HepG2 (cell line): ENCODE data around the gene VWA3B. TPM values are rescaled to one million over a fixed set of nuclear protein-coding genes. Genes with fewer than 3 reads are reported as not detected.

Source experiments
- ATAC-seq: fragments of 200-7000 bp; cut with Tn5 transposase; 3 replicates; pipeline ENCODE4 v1.9.1; 2020; ENCODE audit warnings: mild to moderate bottlenecking, moderate library complexity
- BruUV-seq: library from RNA; stranded (reverse); fragments of 400-500 nt; replicated peaks from 2 replicates; lab custom pipeline; 2021; lab: Mats Ljungman, UMichigan
- CTCF ChIA-PET: fragments of 300-600 bp; formaldehyde crosslinking; extraction: SDS; loops from one replicate; lab custom pipeline; 2021; ENCODE audit warnings: low total read pairs, inconsistent platforms, low intra/inter-chr PET ratio; lab: Yijun Ruan, JAX
- POLR2A ChIA-PET: fragments of 350-600 bp; sonication (Branson Sonifier 250); formaldehyde crosslinking; loops from one replicate; lab custom pipeline; 2020; ENCODE audit warnings: antibody characterized with exemption, inconsistent platforms; lab: Yijun Ruan, JAX
- DNase-seq: peaks from one replicate; pipeline ENCODE4 v3.0.0-alpha.2; 2015; ENCODE audit warnings: low spot score
- FAIRE-seq: peaks from 3 replicates; lab custom pipeline; 2011; peaks lifted over from hg19 to GRCh38; lab: Jason Lieb, UNC
- H2AFZ ChIP-seq: one replicate; pipeline ENCODE4 v1.6.1; 2011; ENCODE audit warnings: low read length, inconsistent platforms
- H3K27ac ChIP-seq: fragments of 300-600 bp; 3 replicates; pipeline ENCODE4 v1.8.0; 2011; ENCODE audit warnings: mixed run types, mild to moderate bottlenecking, mixed read lengths, low read length, inconsistent platforms; ENCODE audit not compliant: insufficient read depth; ENCODE audit errors: extremely low read length
- H3K27me3 ChIP-seq, 2 experiments: fragments of 200-600 bp in 1 of 2; 2 replicates in 1 of 2; 3 replicates in 1 of 2; pipeline versions ENCODE4 v1.6.0 to v1.8.0; 2011; ENCODE audit warnings: low read length in 2 of 2, mild to moderate bottlenecking in 2 of 2, moderate library complexity in 2 of 2, inconsistent platforms in 1 of 2; ENCODE audit not compliant: insufficient read depth in 2 of 2, control insufficient read depth in 1 of 2
- H3K36me3 ChIP-seq, 2 experiments: fragments of 200-600 bp in 1 of 2; replicated peaks in 1 of 2; 2 replicates in 1 of 2; 3 replicates in 1 of 2; pipeline versions ENCODE4 v1.5.1 to v1.8.0; 2011; ENCODE audit warnings: low read length in 2 of 2, inconsistent platforms in 1 of 2; ENCODE audit not compliant: insufficient read depth in 2 of 2, control insufficient read depth in 1 of 2
- H3K4me1 ChIP-seq: 2 replicates; pipeline ENCODE4 v1.5.1; 2012; ENCODE audit warnings: low read length, inconsistent platforms; ENCODE audit not compliant: insufficient read depth
- H3K4me2 ChIP-seq: 2 replicates; pipeline ENCODE4 v1.6.0; 2011; ENCODE audit warnings: low read depth, low read length, inconsistent platforms
- H3K4me3 ChIP-seq, 3 experiments: fragments of 200-600 bp in 1 of 3; sonication (generic), shearing (Covaris generic) in 1 of 3; replicated peaks in 1 of 3; 2 replicates each; pipeline ENCODE4 v1.5.1; 2011 to 2016; ENCODE audit warnings: low read length in 3 of 3, inconsistent platforms in 2 of 3, low read depth in 2 of 3, mild to moderate bottlenecking in 2 of 3, control low read depth in 1 of 3, mixed read lengths in 1 of 3; ENCODE audit not compliant: insufficient read depth in 1 of 3
- H3K79me2 ChIP-seq: one replicate; pipeline ENCODE4 v1.6.1; 2011; ENCODE audit warnings: low read length, inconsistent platforms; ENCODE audit not compliant: insufficient read depth
- H3K9ac ChIP-seq: 2 replicates; pipeline ENCODE4 v1.6.0; 2011; ENCODE audit warnings: mild to moderate bottlenecking, low read depth, low read length, inconsistent platforms; ENCODE audit not compliant: insufficient read depth
- H3K9me3 ChIP-seq: 2 replicates; pipeline ENCODE4 v1.5.1; 2012; ENCODE audit warnings: mild to moderate bottlenecking, low read length
- H4K20me1 ChIP-seq: 2 replicates; pipeline ENCODE4 v1.6.0; 2011; ENCODE audit warnings: inconsistent platforms, mild to moderate bottlenecking, low read length, moderate library complexity; ENCODE audit not compliant: insufficient read depth
- FOXA1 ChIP-seq, 2 experiments: fragments of 450-650 bp in 1 of 2; sonication (generic) in 1 of 2; formaldehyde crosslinking in 1 of 2; IDR thresholded peaks; 2 replicates each; pipeline versions ENCODE4 v1.4.0 to v1.6.1; 2016 to 2020; ENCODE audit warnings: missing genetic modification reagents in 1 of 2
- HHEX ChIP-seq: IDR thresholded peaks from 2 replicates; pipeline ENCODE4 v1.6.1; 2016; ENCODE audit warnings: control low read depth
- KLF9 ChIP-seq: IDR thresholded peaks from 2 replicates; pipeline ENCODE4 v1.6.1; 2016; ENCODE audit warnings: low read depth
- NFE2 ChIP-seq: sonication (generic); formaldehyde crosslinking; IDR thresholded peaks from 2 replicates; pipeline ENCODE4 v1.4.0; 2020; ENCODE audit warnings: missing genetic modification reagents
- REXO4 ChIP-seq: sonication (generic); formaldehyde crosslinking; IDR thresholded peaks from 2 replicates; pipeline ENCODE4 v1.8.0; 2022; ENCODE audit warnings: missing genetic modification reagents, mild to moderate bottlenecking, borderline replicate concordance
- TCF7 ChIP-seq: sonication (generic); IDR thresholded peaks from 2 replicates; pipeline ENCODE4 v1.6.1; 2016; ENCODE audit warnings: antibody characterized with exemption, low read depth
- ZFP82 ChIP-seq: sonication (generic); formaldehyde crosslinking; IDR thresholded peaks from 2 replicates; pipeline ENCODE4 v1.5.1; 2020; ENCODE audit warnings: mild to moderate bottlenecking, missing genetic modification reagents, borderline replicate concordance
- ZNF101 ChIP-seq: sonication (generic); formaldehyde crosslinking; IDR thresholded peaks from 2 replicates; pipeline ENCODE4 v1.4.0; 2020; ENCODE audit warnings: mild to moderate bottlenecking, low read depth, missing genetic modification reagents, borderline replicate concordance
- ZNF570 ChIP-seq: sonication (generic); formaldehyde crosslinking; IDR thresholded peaks from 2 replicates; pipeline ENCODE4 v1.4.0; 2020; ENCODE audit warnings: mild to moderate bottlenecking, missing genetic modification reagents, borderline replicate concordance
- ZNF878 ChIP-seq: sonication (generic); formaldehyde crosslinking; IDR thresholded peaks from 2 replicates; pipeline ENCODE4 v1.8.1; 2023; ENCODE audit warnings: mild to moderate bottlenecking, missing genetic modification reagents, moderate library complexity
- WGBS: methylation state at CpG from one replicate; pipeline ENCODE4 v1.1.6; 2017; ENCODE audit warnings: low lambda C conversion rate; 5-methylcytosine and 5-hydroxymethylcytosine counted together
- in situ Hi-C: cut with HindIII; loops from 2 replicates; pipeline ENCODE4 v1.10.0; 2017; ENCODE audit warnings: low pct_unique_long_range_greater_than_20kb; ENCODE audit not compliant: extremely low pct_ligation_motif_present
- intact Hi-C: fragments of 100-400 bp; cut with micrococcal nuclease; formaldehyde crosslinking; loops from one replicate; pipeline ENCODE4 v1.10.0; 2022; ENCODE audit not compliant: unreplicated experiment
- polyA plus RNA-seq, 8 experiments: library from polyadenylated mRNA; depleted of rRNA in 3 of 8; stranded (reverse) in 7 of 8; unstranded in 1 of 8; fragments of >200 nt; fragmentation: Illumina TruSeq in 4 of 8; extraction: Trizol in 4 of 8; gene quantifications; 2 replicates each; pipeline versions ENCODE4 v1.2.1 to v1.2.3, GENCODE V29; 2011 to 2016; ENCODE audit warnings: low read depth in 4 of 8, missing spikeins in 1 of 8, mixed read lengths in 1 of 8; ENCODE audit not compliant: insufficient read depth in 1 of 8
- total RNA-seq, 5 experiments: library from RNA; depleted of rRNA; stranded (reverse); fragments of >200 nt; fragmentation: Illumina TruSeq; extraction: Trizol; gene quantifications; 2 replicates each; pipeline ENCODE4 v1.2.3, GENCODE V29; 2016; ENCODE audit warnings: low read depth in 1 of 5
- TF ChIP-seq, protein P1 (sequence below): fragments of 450-650 bp; IDR thresholded peaks from 2 replicates; pipeline ENCODE4 v1.6.1; 2016

The VWA3B gene
- total and polyA plus RNA-seq, 2 of the 13 experiments (the other 11 are each of a cell fraction or from before 2014, with no cell fraction given), result not detected

DNA sequence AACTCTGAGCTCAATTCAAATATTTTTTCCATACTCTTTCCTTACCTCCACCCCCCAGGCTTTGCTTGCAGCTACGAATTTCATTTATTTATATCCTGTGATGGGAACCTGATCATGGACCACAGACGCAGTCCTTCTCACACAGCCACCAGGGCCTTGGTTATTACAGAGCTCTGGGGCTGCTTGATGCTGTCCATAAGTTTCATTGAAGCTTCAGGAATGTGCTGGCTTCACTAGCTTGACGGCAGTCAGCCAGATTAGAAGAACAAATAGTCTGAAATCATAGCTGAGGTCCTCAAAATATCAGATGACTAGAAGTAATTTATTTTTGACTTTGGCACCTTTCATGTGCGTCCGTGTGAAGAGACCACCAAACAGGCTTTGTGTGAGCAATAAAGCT lies 104.9 kb downstream of the VWA3B start:
- ChIA-PET POLR2A (no interaction called here), CTCF (no interaction called here)
- H3K4me2 ChIP-seq, result no peak overlapping the region
- ATAC-seq (no peak), FAIRE-seq (no peak), DNase-seq (no peak)
- no peak overlapping the region for H2AFZ ChIP-seq
- no peaks in the 10 kb centered on the region for H3K36me3 ChIP-seq
- intact Hi-C loops (no loop called here), in situ Hi-C loops (no loop called here)
- no TSS peak for BruUV-seq
- WGBS, result 13% methylated on average over 5 of the region's 5 CpGs
- H4K20me1 ChIP-seq, result no peaks in the 10 kb centered on the region
- no peaks in the 10 kb centered on the region for H3K79me2 ChIP-seq
- no peak overlapping the region for H3K9ac ChIP-seq
- no peaks in the 10 kb centered on the region for H3K9me3 ChIP-seq
- H3K4me3 ChIP-seq, result no peak overlapping the region
- H3K4me1 ChIP-seq, result no peaks in the 10 kb centered on the region
- peaks cover 0 to 16% of the 10 kb centered on the region in 2 experiments; a peak in 3 of 5 replicates for H3K27me3 ChIP-seq
- no peak for TF ChIP-seq ZNF101 (CRISPR knock-in tag)
- TF ChIP-seq ZNF878 (CRISPR knock-in tag), result no peak
- TF ChIP-seq ZFP82 (CRISPR knock-in tag), result no peak
- no peak for TF ChIP-seq FOXA1 (IDR thresholded peaks at IDR 0.05)
- TF ChIP-seq FOXA1 (CRISPR knock-in tag; IDR thresholded peaks at IDR 0.05), result no peak
- no peak for TF ChIP-seq KLF9 (CRISPR knock-in tag)
- no peak for TF ChIP-seq TCF7
- TF ChIP-seq HHEX, result no peak
- TF ChIP-seq, protein P1, sequence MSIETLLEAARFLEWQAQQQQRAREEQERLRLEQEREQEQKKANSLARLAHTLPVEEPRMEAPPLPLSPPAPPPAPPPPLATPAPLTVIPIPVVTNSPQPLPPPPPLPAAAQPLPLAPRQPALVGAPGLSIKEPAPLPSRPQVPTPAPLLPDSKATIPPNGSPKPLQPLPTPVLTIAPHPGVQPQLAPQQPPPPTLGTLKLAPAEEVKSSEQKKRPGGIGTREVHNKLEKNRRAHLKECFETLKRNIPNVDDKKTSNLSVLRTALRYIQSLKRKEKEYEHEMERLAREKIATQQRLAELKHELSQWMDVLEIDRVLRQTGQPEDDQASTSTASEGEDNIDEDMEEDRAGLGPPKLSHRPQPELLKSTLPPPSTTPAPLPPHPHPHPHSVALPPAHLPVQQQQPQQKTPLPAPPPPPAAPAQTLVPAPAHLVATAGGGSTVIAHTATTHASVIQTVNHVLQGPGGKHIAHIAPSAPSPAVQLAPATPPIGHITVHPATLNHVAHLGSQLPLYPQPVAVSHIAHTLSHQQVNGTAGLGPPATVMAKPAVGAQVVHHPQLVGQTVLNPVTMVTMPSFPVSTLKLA, result no peak
- no peak for TF ChIP-seq ZNF570 (CRISPR knock-in tag)
- TF ChIP-seq NFE2 (CRISPR knock-in tag), result no peak
- TF ChIP-seq REXO4 (CRISPR knock-in tag), result no peak
- H3K27ac ChIP-seq, result no peak overlapping the region
